ENCODE results near the gene TNFRSF14.

Gene TNFRSF14

GRCh38 chr1:2602866-2603520 is 46.8 kb downstream of the TNFRSF14 start:
- peak overlapping the region; percentile 16 for H3K27ac Mint-ChIP-seq
- DNase-seq (no peak), ATAC-seq (replicated peaks) (no peak)
- peaks cover 5% of the 10 kb centered on the region in 2 donors for H3K9me3 Mint-ChIP-seq
- no peak overlapping the region for H3K4me3 Mint-ChIP-seq
- H3K36me3 Mint-ChIP-seq, result peaks cover 0 to 4% of the 10 kb centered on the region in 2 donors
- no peaks in the 10 kb centered on the region for H3K4me1 Mint-ChIP-seq
- H3K27me3 Mint-ChIP-seq, result peaks cover 11 to 15% of the 10 kb centered on the region in 2 donors

GRCh38 chr1:2603521-2604155 is 47.5 kb downstream of the TNFRSF14 start:
- DNase-seq (no peak), ATAC-seq (replicated peaks) (no peak)
- Mint-ChIP-seq H3K36me3 (peaks cover 0 to 1% of the 10 kb centered on the region in 2 donors), H3K27ac (no peak overlapping the region), H3K4me1 (no peaks in the 10 kb centered on the region), H3K4me3 (no peak overlapping the region), H3K27me3 (peaks cover 11 to 14% of the 10 kb centered on the region in 2 donors), H3K9me3 (peaks cover 2 to 3% of the 10 kb centered on the region in 2 donors)

GRCh38 chr1:2604156-2604843 is 48.1 kb downstream of the TNFRSF14 start:
- DNase-seq (no peak), ATAC-seq (replicated peaks) (no peak)
- peaks cover 0 to 1% of the 10 kb centered on the region in 2 donors for H3K9me3 Mint-ChIP-seq
- no peaks in the 10 kb centered on the region for H3K4me1 Mint-ChIP-seq
- H3K27me3 Mint-ChIP-seq, result peaks cover 11 to 14% of the 10 kb centered on the region in 2 donors
- H3K4me3 Mint-ChIP-seq, result no peak overlapping the region
- H3K27ac Mint-ChIP-seq, result no peak overlapping the region
- H3K36me3 Mint-ChIP-seq, result no peaks in the 10 kb centered on the region

- H3K4me1 Mint-ChIP-seq, result no peaks in the 10 kb centered on the region
- H3K4me3 Mint-ChIP-seq, result no peak overlapping the region
- H3K36me3 Mint-ChIP-seq, result no peaks in the 10 kb centered on the region
- peaks cover 11 to 14% of the 10 kb centered on the region in 2 donors for H3K27me3 Mint-ChIP-seq
- DNase-seq (no peak), ATAC-seq (replicated peaks) (no peak)
- H3K27ac Mint-ChIP-seq, result no peak overlapping the region
- H3K9me3 Mint-ChIP-seq, result peaks cover 0 to 1% of the 10 kb centered on the region in 2 donors
Measured at GRCh38 chr1:2604844-2605508, 48.8 kb downstream of the TNFRSF14 start.

GRCh38 chr1:2605509-2606395 is 49.6 kb downstream of the TNFRSF14 start:
- H3K4me1 Mint-ChIP-seq, result no peaks in the 10 kb centered on the region
- peaks cover 0 to 1% of the 10 kb centered on the region in 2 donors for H3K9me3 Mint-ChIP-seq
- H3K4me3 Mint-ChIP-seq, result no peak overlapping the region
- H3K36me3 Mint-ChIP-seq, result no peaks in the 10 kb centered on the region
- H3K27me3 Mint-ChIP-seq, result peaks cover 11 to 14% of the 10 kb centered on the region in 2 donors
- no peak overlapping the region for H3K27ac Mint-ChIP-seq
- no peak for ATAC-seq (replicated peaks)
- DNase-seq, result no peak

GRCh38 chr1:2606396-2606880 is 50.3 kb downstream of the TNFRSF14 start:
- Mint-ChIP-seq H3K9me3 (peaks cover 0 to 1% of the 10 kb centered on the region in 2 donors), H3K4me1 (no peaks in the 10 kb centered on the region), H3K27me3 (peaks cover 12 to 13% of the 10 kb centered on the region in 2 donors), H3K36me3 (no peaks in the 10 kb centered on the region), H3K4me3 (no peak overlapping the region), H3K27ac (no peak overlapping the region)
- ATAC-seq (replicated peaks) (no peak), DNase-seq (no peak)

GRCh38 chr1:2606881-2607621 is 50.9 kb downstream of the TNFRSF14 start:
- H3K27me3 Mint-ChIP-seq, result peaks cover 11 to 17% of the 10 kb centered on the region in 2 donors
- H3K4me1 Mint-ChIP-seq, result no peaks in the 10 kb centered on the region
- H3K9me3 Mint-ChIP-seq, result peaks cover 0 to 1% of the 10 kb centered on the region in 2 donors
- DNase-seq, result no peak
- H3K4me3 Mint-ChIP-seq, result no peak overlapping the region
- H3K27ac Mint-ChIP-seq, result no peak overlapping the region
- H3K36me3 Mint-ChIP-seq, result no peaks in the 10 kb centered on the region
- ATAC-seq (replicated peaks), result no peak

GRCh38 chr1:2607641-2608091 is 51.5 kb downstream of the TNFRSF14 start:
- Mint-ChIP-seq H3K27me3 (peaks cover 12 to 17% of the 10 kb centered on the region in 2 donors), H3K27ac (no peak overlapping the region), H3K9me3 (peaks cover 0 to 1% of the 10 kb centered on the region in 2 donors), H3K4me1 (no peaks in the 10 kb centered on the region), H3K4me3 (no peak overlapping the region), H3K36me3 (no peaks in the 10 kb centered on the region)
- no peak for ATAC-seq (replicated peaks)
- no peak for DNase-seq

GRCh38 chr1:2609319-2610035 is 53.3 kb downstream of the TNFRSF14 start:
- DNase-seq (no peak), ATAC-seq (replicated peaks) (no peak)
- Mint-ChIP-seq H3K36me3 (peaks cover 0 to 8% of the 10 kb centered on the region in 2 donors), H3K27me3 (peaks cover 21 to 26% of the 10 kb centered on the region in 2 donors), H3K27ac (no peak overlapping the region), H3K4me3 (no peak overlapping the region), H3K9me3 (peaks cover 3 to 14% of the 10 kb centered on the region in 2 donors), H3K4me1 (no peaks in the 10 kb centered on the region)

- Mint-ChIP-seq H3K4me1 (no peaks in the 10 kb centered on the region), H3K4me3 (no peak overlapping the region), H3K36me3 (peaks cover 0 to 11% of the 10 kb centered on the region in 2 donors), H3K27ac (no peak overlapping the region), H3K9me3 (peaks cover 5 to 16% of the 10 kb centered on the region in 2 donors), H3K27me3 (peaks cover 21 to 25% of the 10 kb centered on the region in 2 donors)
- ATAC-seq (replicated peaks) (no peak), DNase-seq (no peak)
Measured at GRCh38 chr1:2610036-2610959, 54.1 kb downstream of the TNFRSF14 start.

GRCh38 chr1:2611031-2611501 is 54.9 kb downstream of the TNFRSF14 start:
- DNase-seq (no peak), ATAC-seq (replicated peaks) (peak; percentile 41 to 59)
- H3K36me3 Mint-ChIP-seq, result peaks cover 0 to 14% of the 10 kb centered on the region in 2 donors
- H3K27ac Mint-ChIP-seq, result no peak overlapping the region
- no peaks in the 10 kb centered on the region for H3K4me1 Mint-ChIP-seq
- no peak overlapping the region for H3K4me3 Mint-ChIP-seq
- peaks cover 6 to 19% of the 10 kb centered on the region in 2 donors for H3K9me3 Mint-ChIP-seq
- peaks cover 21 to 30% of the 10 kb centered on the region in 2 donors for H3K27me3 Mint-ChIP-seq

Measured in stimulated activated naive B cell treated with anti-CD40 and anti-IgM and Interleukin-4, amounts not matched to agents 10 μg/mL and 1 μg/mL and 100 μg/mL, for 72 hours (primary cell).